Fibroblast of lung (primary cell): ENCODE measurements around the gene MBD4.

Source experiments
- EZH2 ChIP-seq: IDR thresholded peaks from 2 replicates; pipeline ENCODE4 v1.5.1; 2012; ENCODE audit warnings: low read length, control low read depth, mild to moderate bottlenecking; ENCODE audit errors: missing control alignments
- TF ChIP-seq, protein P1 (sequence below), 2 donors: IDR thresholded peaks in 1 of 2; conservative IDR thresholded peaks in 1 of 2; 1 replicate in 1 of 2; 2 replicates in 1 of 2; pipeline ENCODE4 v1.5.1; 2011 to 2012; ENCODE audit warnings: low read length in 2 of 2, control low read depth in 1 of 2, inconsistent platforms in 1 of 2, low read depth in 1 of 2, mild to moderate bottlenecking in 1 of 2

DNA sequence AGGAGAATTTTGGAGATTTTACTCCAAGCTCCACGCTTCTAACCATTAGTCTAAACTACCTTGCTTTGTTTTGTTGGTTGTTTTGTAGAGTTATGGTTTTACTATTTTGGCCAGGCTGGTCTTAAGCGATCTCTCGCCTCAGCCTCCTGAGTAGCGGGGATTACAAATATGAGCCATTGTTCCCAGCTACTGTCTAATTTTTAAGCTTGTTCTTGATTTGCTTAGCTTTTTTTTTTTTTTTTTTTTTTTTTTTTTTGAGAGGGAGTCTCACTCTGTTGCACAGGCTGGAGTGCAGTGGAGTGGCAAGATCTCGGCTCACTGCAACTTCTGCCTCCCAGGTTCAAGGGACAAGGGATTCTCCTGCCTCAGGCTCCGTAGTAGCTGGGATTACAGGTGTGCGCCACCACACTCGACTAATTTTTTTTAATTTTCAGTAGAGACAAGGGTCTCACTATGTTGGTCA lies 39.8 kb downstream of the MBD4 start:
- TF ChIP-seq, protein P1, sequence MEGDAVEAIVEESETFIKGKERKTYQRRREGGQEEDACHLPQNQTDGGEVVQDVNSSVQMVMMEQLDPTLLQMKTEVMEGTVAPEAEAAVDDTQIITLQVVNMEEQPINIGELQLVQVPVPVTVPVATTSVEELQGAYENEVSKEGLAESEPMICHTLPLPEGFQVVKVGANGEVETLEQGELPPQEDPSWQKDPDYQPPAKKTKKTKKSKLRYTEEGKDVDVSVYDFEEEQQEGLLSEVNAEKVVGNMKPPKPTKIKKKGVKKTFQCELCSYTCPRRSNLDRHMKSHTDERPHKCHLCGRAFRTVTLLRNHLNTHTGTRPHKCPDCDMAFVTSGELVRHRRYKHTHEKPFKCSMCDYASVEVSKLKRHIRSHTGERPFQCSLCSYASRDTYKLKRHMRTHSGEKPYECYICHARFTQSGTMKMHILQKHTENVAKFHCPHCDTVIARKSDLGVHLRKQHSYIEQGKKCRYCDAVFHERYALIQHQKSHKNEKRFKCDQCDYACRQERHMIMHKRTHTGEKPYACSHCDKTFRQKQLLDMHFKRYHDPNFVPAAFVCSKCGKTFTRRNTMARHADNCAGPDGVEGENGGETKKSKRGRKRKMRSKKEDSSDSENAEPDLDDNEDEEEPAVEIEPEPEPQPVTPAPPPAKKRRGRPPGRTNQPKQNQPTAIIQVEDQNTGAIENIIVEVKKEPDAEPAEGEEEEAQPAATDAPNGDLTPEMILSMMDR (conservative IDR thresholded peaks at IDR 0.05 in 1 of 2, IDR thresholded peaks at IDR 0.05 in 1 of 2; ENCODE audit: low read depth in 1 of 2, low read length in 2 of 2): no peak
- TF ChIP-seq EZH2: no peak
